ENCODE measurements around the gene NRP1.

GRCh38 chr10:33143160-33143728 lies 191.2 kb downstream of the NRP1 start:
- no peak for TF ChIP-seq ZNF121 (CRISPR knock-in tag; IDR thresholded peaks at IDR 0.05)
- no peak for TF ChIP-seq CTCF (IDR thresholded peaks at IDR 0.05)
- no peak for TF ChIP-seq USF1 (CRISPR knock-in tag; IDR thresholded peaks at IDR 0.05)
- TF ChIP-seq TEAD1 (CRISPR knock-in tag; IDR thresholded peaks at IDR 0.05), result no peak
- no peak for TF ChIP-seq USF2 (CRISPR knock-in tag; IDR thresholded peaks at IDR 0.05)
- no peak for TF ChIP-seq ELF4 (CRISPR knock-in tag; IDR thresholded peaks at IDR 0.05; ENCODE audit: low read depth)
- no peak for TF ChIP-seq SP1 (CRISPR knock-in tag; conservative IDR thresholded peaks at IDR 0.05)
- no peak for TF ChIP-seq FOXK1 (CRISPR knock-in tag; IDR thresholded peaks at IDR 0.05)
- TF ChIP-seq JAZF1 (CRISPR knock-in tag; IDR thresholded peaks at IDR 0.05), result no peak

All from WTC11 (cell line).